GM10266 (cell line): ENCODE measurements around the gene MOCS3.

Experiments used
- DNase-seq: peaks from one replicate; pipeline ENCODE4 v3.0.0; 2012; ENCODE audit errors: extremely low spot score
- TF ChIP-seq, protein P1 (sequence below): IDR thresholded peaks from 2 replicates; pipeline ENCODE4 v1.5.1; 2012; ENCODE audit warnings: mild to moderate bottlenecking, low read depth; ENCODE audit not compliant: control insufficient read depth, insufficient read depth; ENCODE audit errors: missing control alignments

Gene MOCS3

DNA sequence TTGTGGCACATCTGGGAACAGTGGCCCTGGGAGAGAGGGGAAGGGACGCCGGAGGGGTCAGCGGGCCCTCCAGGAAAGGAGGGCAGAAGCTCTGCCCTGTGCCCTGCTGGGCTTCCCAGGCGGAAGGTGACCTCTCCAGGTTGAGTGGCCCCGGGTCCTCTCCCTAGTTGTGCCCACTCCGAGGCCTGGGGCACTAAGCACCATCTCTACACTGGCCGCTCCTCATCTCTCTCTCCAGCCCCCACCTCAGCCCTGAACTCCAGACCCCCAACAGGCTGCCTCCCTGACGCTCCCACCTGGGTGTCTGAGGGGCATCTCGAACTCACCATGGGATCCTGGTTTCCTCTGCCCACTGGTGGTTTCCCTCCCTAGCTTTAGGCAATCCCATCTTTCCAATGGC lies 46.2 kb downstream of the MOCS3 start:
- DNase-seq: no peak
- TF ChIP-seq, protein P1, sequence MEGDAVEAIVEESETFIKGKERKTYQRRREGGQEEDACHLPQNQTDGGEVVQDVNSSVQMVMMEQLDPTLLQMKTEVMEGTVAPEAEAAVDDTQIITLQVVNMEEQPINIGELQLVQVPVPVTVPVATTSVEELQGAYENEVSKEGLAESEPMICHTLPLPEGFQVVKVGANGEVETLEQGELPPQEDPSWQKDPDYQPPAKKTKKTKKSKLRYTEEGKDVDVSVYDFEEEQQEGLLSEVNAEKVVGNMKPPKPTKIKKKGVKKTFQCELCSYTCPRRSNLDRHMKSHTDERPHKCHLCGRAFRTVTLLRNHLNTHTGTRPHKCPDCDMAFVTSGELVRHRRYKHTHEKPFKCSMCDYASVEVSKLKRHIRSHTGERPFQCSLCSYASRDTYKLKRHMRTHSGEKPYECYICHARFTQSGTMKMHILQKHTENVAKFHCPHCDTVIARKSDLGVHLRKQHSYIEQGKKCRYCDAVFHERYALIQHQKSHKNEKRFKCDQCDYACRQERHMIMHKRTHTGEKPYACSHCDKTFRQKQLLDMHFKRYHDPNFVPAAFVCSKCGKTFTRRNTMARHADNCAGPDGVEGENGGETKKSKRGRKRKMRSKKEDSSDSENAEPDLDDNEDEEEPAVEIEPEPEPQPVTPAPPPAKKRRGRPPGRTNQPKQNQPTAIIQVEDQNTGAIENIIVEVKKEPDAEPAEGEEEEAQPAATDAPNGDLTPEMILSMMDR: no peak

DNA sequence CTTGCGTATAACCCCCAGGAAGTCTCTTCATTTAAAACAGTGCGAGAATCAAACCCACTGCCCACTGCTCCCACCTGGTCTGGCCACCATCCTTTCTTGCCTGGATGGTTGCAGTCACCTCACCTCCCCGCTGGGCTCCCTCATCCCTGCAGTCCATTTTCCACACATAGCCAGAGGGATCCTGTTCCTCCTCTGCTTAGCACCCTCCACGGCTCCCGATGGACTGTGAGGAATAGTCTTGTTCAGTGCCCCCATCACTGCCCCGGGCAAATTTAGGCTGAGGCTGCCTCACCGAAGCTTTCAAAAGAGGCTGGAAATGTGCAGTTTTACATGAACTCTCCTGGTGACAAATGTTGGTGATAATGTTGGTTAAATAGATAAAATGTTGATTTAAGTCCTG lies 46.6 kb downstream of the MOCS3 start:
- TF ChIP-seq, protein P1: no peak
- DNase-seq: no peak

DNA sequence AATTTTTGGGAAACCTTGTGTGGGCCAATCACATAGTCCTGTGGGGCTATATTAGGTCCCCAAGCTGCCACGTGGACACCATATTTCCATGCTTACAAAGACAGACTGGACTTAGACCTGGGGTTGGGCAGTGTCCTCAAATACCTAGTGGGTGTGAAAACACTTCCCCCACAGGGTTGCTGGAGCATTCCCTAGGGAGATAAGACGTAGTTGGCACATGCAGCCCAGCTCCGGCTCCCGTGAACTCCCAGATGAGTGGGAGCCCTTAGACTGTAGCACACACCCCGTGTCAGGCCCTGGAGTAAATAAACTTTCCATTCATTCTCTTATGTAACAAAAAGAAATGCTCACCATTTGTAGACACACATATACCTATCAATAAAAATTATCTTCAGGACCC lies 50.1 kb downstream of the MOCS3 start:
- DNase-seq: no peak
- TF ChIP-seq, protein P1: no peak

DNA sequence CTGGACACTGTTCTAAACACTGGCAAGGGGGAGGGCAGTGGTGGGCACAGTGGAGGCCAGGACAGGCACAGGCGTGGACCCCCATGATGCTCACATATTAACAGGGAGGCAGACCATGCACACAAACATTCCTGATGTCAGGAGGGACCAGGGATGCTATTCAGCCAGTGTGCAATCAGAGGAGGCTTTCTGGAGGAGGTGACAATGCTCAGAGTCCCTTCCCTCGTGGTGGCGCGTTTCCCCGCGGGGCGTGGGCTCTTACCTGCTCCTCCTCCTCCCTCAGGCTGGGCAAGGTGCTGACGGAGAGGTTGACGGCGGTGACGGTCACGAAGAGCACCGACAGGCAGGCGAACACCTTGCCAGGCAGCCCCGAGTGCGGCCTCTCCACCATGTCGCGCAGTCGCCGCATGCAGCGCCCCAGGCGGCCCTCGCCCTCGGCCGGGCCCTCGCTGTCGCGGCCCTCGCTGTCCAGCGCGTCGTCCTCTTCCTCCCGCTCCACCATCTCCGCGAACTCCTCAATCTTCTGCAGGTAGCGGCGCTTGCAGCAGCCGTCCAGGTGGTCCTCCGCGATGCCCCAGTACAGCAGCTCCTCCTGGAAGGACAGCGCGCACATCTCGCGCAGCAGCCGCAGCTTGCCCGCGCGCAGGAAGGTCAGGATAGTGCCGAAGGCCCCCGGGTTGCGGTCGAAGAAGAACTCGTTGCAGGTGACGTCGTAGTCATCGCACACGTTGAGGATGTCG lies 50.9 kb downstream of the MOCS3 start:
- no peak for DNase-seq
- TF ChIP-seq, protein P1: no peak

DNA sequence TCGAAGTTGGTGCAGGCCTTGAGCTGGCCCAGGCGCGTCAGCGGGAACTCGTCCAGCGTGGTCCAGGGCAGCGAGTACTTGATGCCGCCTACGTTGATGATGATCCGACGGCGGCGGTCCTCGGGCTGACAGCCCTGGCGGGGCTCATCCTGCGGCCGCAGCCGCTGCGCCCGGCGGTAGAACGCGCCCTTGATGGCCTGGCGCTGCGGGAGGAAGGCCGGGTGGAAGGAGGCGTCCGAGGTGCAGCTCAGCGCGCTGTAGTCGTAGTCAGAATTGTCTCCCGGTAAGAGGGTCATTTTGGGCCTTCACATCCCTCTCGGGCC lies 51.4 kb downstream of the MOCS3 start:
- no peak for DNase-seq
- TF ChIP-seq, protein P1: no peak

DNA sequence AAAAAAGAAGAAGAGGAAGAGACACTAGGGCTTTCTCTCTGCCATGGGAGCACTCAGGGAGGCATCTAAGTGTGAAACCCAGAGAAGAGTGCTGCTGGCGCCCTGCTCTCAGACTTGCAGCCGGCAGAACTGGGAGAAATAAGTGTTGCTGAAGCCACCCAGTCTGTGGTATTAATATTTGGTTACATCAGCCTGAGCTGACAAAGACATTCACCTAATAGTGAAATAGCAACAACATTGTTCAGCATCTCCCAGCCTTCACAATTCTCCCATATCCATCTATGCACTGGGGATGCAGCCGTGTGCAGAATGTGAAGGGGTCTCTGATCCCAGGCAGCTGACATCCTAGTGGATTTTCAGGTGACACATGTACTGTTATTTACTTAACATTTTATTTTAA lies 52.3 kb downstream of the MOCS3 start:
- TF ChIP-seq, protein P1: no peak
- DNase-seq: no peak

DNA sequence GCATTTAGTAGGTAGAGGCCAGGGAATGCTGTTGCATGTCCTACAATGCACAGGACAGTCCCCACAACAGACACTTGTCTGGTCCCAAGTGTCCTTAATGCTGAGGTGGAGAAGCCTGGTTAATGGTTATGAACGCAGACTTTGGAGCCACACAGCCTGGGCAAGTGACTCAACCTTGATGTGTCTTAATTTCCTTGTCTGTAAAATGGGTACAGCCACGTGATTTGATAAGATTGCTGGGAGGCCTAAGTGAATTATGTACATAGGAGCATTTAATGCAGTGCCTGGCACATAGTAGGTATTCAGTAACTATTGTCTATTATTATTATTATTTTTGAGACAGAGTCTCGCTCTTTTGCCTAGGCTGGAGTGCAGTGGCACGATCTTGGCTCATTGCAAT lies 52.9 kb downstream of the MOCS3 start:
- DNase-seq: no peak
- TF ChIP-seq, protein P1: no peak
